ENCODE results near the gene NOP56. TPM values are rescaled to one million over a fixed set of nuclear protein-coding genes. Genes with fewer than 3 reads are reported as not detected.

NOP56 gene
- total RNA-seq, 1 donor from 2014 or later, result 288 TPM

- Histone ChIP-seq H3K36me3 (ENCODE audit: control insufficient read depth, insufficient read depth, low read length) (peaks cover 36% of the 10 kb centered on the region), H3K27me3 (ENCODE audit: control insufficient read depth, insufficient read depth, low read length) (no peaks in the 10 kb centered on the region), H3K4me3 (ENCODE audit: low read depth, low read length) (no peak overlapping the region)
- FAIRE-seq, result no peak
- DNase-seq (ENCODE audit: low read depth), result no peak
- no peak for TF ChIP-seq CTCF (IDR thresholded peaks at IDR 0.05; ENCODE audit: insufficient read depth, low read length, severe bottlenecking)
Measured at GRCh38 chr20:2655331-2656116, 3.1 kb downstream of the NOP56 start.

- DNase-seq (ENCODE audit: low read depth), result no peak
- Histone ChIP-seq H3K4me3 (ENCODE audit: low read depth, low read length) (no peak overlapping the region), H3K36me3 (ENCODE audit: control insufficient read depth, insufficient read depth, low read length) (peaks cover 37% of the 10 kb centered on the region), H3K27me3 (ENCODE audit: control insufficient read depth, insufficient read depth, low read length) (no peaks in the 10 kb centered on the region)
- no peak for FAIRE-seq
- no peak for TF ChIP-seq CTCF (IDR thresholded peaks at IDR 0.05; ENCODE audit: insufficient read depth, low read length, severe bottlenecking)
Measured at GRCh38 chr20:2656471-2657117, 4.2 kb downstream of the NOP56 start.

- no peak for TF ChIP-seq CTCF (IDR thresholded peaks at IDR 0.05; ENCODE audit: insufficient read depth, low read length, severe bottlenecking)
- H3K36me3 ChIP-seq (ENCODE audit: control insufficient read depth, insufficient read depth, low read length), result peaks cover 40% of the 10 kb centered on the region
- no peak for DNase-seq (ENCODE audit: low read depth)
- no peaks in the 10 kb centered on the region for H3K27me3 ChIP-seq (ENCODE audit: control insufficient read depth, insufficient read depth, low read length)
- FAIRE-seq, result no peak
- no peak overlapping the region for H3K4me3 ChIP-seq (ENCODE audit: low read depth, low read length)
Measured at GRCh38 chr20:2657241-2657640, 4.8 kb downstream of the NOP56 start.

- Histone ChIP-seq H3K27me3 (ENCODE audit: control insufficient read depth, insufficient read depth, low read length) (no peaks in the 10 kb centered on the region), H3K36me3 (ENCODE audit: control insufficient read depth, insufficient read depth, low read length) (peaks cover 40% of the 10 kb centered on the region), H3K4me3 (ENCODE audit: low read depth, low read length) (no peak overlapping the region)
- FAIRE-seq (no peak), DNase-seq (ENCODE audit: low read depth) (no peak)
- TF ChIP-seq CTCF (IDR thresholded peaks at IDR 0.05; ENCODE audit: insufficient read depth, low read length, severe bottlenecking), result no peak
Measured at GRCh38 chr20:2657674-2658073, 5.2 kb downstream of the NOP56 start.

GRCh38 chr20:2658414-2659354 lies 6.3 kb downstream of the NOP56 start:
- H3K36me3 ChIP-seq (ENCODE audit: control insufficient read depth, insufficient read depth, low read length), result peaks cover 42% of the 10 kb centered on the region
- H3K27me3 ChIP-seq (ENCODE audit: control insufficient read depth, insufficient read depth, low read length), result no peaks in the 10 kb centered on the region
- DNase-seq (ENCODE audit: low read depth) (no peak), FAIRE-seq (peak; percentile 40)
- H3K4me3 ChIP-seq (ENCODE audit: low read depth, low read length), result no peak overlapping the region
- TF ChIP-seq CTCF (IDR thresholded peaks at IDR 0.05; ENCODE audit: insufficient read depth, low read length, severe bottlenecking), result no peak
